ENCODE data around the gene PRKN. TPM values are rescaled to one million over a fixed set of nuclear protein-coding genes. Genes with fewer than 3 reads are reported as not detected.

Gene PRKN
- total RNA-seq, 2 donors from 2014 or later = 6.7 to 8.2 TPM

DNA sequence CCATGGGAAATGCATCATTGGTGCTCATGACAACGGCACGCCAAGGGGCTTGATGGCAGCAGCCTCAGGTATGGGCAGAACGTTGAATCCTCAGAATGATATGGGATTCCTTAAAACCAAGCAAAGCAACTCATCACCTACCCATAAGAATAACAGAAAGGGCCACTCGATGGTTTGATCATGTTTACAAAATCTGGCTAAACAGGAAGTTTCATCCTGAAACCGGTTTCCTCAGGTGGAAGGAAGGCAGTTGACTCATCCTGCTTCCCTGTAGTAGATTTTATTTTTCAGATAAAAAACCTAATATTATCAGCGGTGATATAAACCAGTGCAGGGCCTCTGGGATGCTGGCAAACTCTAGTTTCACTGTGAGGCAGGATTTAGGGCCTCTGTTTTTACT is 1316.8 kb downstream of the PRKN start:
- no peak for ATAC-seq
- TF ChIP-seq POLR2A (IDR thresholded peaks at IDR 0.05) = no peak
- TF ChIP-seq, protein P1, sequence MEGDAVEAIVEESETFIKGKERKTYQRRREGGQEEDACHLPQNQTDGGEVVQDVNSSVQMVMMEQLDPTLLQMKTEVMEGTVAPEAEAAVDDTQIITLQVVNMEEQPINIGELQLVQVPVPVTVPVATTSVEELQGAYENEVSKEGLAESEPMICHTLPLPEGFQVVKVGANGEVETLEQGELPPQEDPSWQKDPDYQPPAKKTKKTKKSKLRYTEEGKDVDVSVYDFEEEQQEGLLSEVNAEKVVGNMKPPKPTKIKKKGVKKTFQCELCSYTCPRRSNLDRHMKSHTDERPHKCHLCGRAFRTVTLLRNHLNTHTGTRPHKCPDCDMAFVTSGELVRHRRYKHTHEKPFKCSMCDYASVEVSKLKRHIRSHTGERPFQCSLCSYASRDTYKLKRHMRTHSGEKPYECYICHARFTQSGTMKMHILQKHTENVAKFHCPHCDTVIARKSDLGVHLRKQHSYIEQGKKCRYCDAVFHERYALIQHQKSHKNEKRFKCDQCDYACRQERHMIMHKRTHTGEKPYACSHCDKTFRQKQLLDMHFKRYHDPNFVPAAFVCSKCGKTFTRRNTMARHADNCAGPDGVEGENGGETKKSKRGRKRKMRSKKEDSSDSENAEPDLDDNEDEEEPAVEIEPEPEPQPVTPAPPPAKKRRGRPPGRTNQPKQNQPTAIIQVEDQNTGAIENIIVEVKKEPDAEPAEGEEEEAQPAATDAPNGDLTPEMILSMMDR (IDR thresholded peaks at IDR 0.05) = no peak
- Histone ChIP-seq H3K27ac (no peak overlapping the region), H3K4me3 (no peak overlapping the region), H3K27me3 (no peaks in the 10 kb centered on the region), H3K36me3 (replicated peaks in 1 of 2; ENCODE audit: insufficient read depth in 1 of 2, low read depth in 2 of 2) (no peaks in the 10 kb centered on the region), H3K4me1 (peaks cover 20% of the 10 kb centered on the region), H3K9me3 (no peaks in the 10 kb centered on the region)
- WGBS, 2 donors = 90 to 93% methylated on average over 6 of the region's 6 CpGs
- intact Hi-C loops (cut with DNase I) = no loop called here
- DNase-seq = no peak

- DNase-seq (no peak), ATAC-seq (no peak)
- TF ChIP-seq, protein P1 (IDR thresholded peaks at IDR 0.05) = no peak
- no peak for TF ChIP-seq POLR2A (IDR thresholded peaks at IDR 0.05)
- Histone ChIP-seq H3K27ac (no peak overlapping the region), H3K9me3 (no peaks in the 10 kb centered on the region), H3K4me1 (peaks cover 16% of the 10 kb centered on the region), H3K4me3 (no peak overlapping the region), H3K27me3 (no peaks in the 10 kb centered on the region), H3K36me3 (replicated peaks in 1 of 2; ENCODE audit: insufficient read depth in 1 of 2, low read depth in 2 of 2) (no peaks in the 10 kb centered on the region)
- 89 to 94% methylated on average over 4 to 6 of the region's 6 CpGs for WGBS, 2 donors
- intact Hi-C loops (cut with DNase I) = no loop called here
These were observed 1317.5 kb downstream of the PRKN start for GRCh38 chr6:161410076-161410475.

- no peaks in the 10 kb centered on the region for H3K36me3 ChIP-seq (replicated peaks in 1 of 2; ENCODE audit: insufficient read depth in 1 of 2, low read depth in 2 of 2)
- H3K4me1 ChIP-seq = peaks cover 8% of the 10 kb centered on the region
- no peak overlapping the region for H3K27ac ChIP-seq
- 80 to 84% methylated on average over 7 of the region's 7 CpGs for WGBS, 2 donors
- no peak overlapping the region for H3K4me3 ChIP-seq
- ATAC-seq (no peak), DNase-seq (no peak)
- intact Hi-C loops (cut with DNase I) = no loop called here
- no peaks in the 10 kb centered on the region for H3K9me3 ChIP-seq
- no peak for TF ChIP-seq POLR2A (IDR thresholded peaks at IDR 0.05)
- TF ChIP-seq, protein P1 (IDR thresholded peaks at IDR 0.05) = no peak
- no peaks in the 10 kb centered on the region for H3K27me3 ChIP-seq
These were observed 1318.2 kb downstream of the PRKN start for GRCh38 chr6:161409353-161409752.

DNA sequence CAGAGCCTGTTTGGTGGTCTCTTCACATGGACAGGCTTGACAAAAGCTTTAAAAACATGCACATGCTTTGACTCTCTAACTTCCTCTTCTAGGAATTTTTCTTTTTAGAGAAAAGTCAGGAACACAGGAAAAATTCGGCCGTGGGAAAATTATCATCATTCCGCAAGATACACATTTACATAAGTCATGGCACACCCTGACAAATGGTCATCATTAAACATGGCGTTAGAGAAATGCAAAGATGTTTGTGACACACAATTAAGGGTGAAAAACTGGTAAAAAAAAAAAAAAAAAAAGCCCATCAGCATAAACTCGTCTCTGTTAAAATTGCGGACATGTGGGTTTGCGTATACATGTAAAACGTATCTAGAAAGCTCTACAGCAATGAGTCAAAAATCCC is 1319.5 kb downstream of the PRKN start:
- no peak for TF ChIP-seq POLR2A (IDR thresholded peaks at IDR 0.05)
- TF ChIP-seq, protein P1 (IDR thresholded peaks at IDR 0.05) = no peak
- ATAC-seq = no peak
- no peaks in the 10 kb centered on the region for H3K27me3 ChIP-seq
- intact Hi-C loops (cut with DNase I) = no loop called here
- no peaks in the 10 kb centered on the region for H3K4me1 ChIP-seq
- no peak overlapping the region for H3K27ac ChIP-seq
- no peak overlapping the region for H3K4me3 ChIP-seq
- H3K36me3 ChIP-seq (replicated peaks in 1 of 2; ENCODE audit: insufficient read depth in 1 of 2, low read depth in 2 of 2) = no peaks in the 10 kb centered on the region
- DNase-seq = no peak
- WGBS, 2 donors = 85 to 93% methylated on average over 8 of the region's 8 CpGs
- no peaks in the 10 kb centered on the region for H3K9me3 ChIP-seq

- no peak for ATAC-seq
- intact Hi-C loops (cut with DNase I) = no loop called here
- Histone ChIP-seq H3K36me3 (replicated peaks in 1 of 2; ENCODE audit: insufficient read depth in 1 of 2, low read depth in 2 of 2) (no peaks in the 10 kb centered on the region), H3K4me1 (no peaks in the 10 kb centered on the region), H3K27ac (no peak overlapping the region), H3K9me3 (no peaks in the 10 kb centered on the region), H3K4me3 (no peak overlapping the region), H3K27me3 (no peaks in the 10 kb centered on the region)
- no peak for TF ChIP-seq POLR2A (IDR thresholded peaks at IDR 0.05)
- TF ChIP-seq, protein P1 (IDR thresholded peaks at IDR 0.05) = no peak
- WGBS, 2 donors = 57 to 60% methylated on average over 4 of the region's 4 CpGs
- no peak for DNase-seq
These were observed 1320.0 kb downstream of the PRKN start for GRCh38 chr6:161407581-161407980.
